Amniotic stem cell (primary cell): ENCODE data around the gene NR2F2.

Experiments
- DNase-seq: peaks from one replicate; lab custom pipeline; 2025; lab: John Stamatoyannopoulos, UW

NR2F2 gene

DNA sequence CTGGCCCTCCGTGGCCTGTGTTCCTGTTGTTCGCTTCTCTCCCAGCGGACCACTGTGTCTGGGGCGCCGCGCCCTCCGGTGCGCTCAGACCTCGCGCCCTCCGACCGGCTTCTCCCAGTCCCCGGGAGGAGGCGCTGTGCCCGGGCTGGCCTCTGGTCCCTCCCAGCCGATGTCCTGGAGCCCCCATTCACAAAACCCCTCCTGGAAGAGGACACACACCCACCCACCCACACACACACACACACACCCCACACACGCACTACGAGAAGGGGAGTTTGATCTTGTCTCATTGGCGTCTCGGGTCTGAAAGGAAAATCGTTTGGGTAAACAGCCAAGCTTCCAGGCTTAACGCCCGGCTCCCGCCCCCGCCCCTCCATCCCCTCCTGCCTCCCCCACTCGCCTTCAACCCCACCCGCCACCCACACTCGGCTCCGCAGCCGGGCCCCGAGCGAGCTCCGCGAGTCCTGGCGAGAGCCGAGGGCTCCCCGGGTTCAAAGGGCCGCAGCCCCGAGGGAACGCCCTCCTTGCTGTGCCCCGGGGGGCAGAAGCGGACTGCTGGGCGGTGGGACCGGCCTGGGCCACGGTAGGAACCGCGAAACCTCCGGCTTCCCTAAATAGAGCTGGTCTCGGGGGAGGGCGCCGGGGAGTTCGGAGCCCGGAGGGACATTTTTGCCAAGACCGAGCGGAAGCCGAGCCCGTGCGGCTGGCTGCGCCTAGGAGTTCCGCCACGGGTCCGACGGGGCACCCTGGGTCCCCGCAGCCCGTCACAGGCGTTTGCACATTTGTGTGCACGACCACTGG, 23.6 kb downstream of the NR2F2 start:
- no peak for DNase-seq

DNA sequence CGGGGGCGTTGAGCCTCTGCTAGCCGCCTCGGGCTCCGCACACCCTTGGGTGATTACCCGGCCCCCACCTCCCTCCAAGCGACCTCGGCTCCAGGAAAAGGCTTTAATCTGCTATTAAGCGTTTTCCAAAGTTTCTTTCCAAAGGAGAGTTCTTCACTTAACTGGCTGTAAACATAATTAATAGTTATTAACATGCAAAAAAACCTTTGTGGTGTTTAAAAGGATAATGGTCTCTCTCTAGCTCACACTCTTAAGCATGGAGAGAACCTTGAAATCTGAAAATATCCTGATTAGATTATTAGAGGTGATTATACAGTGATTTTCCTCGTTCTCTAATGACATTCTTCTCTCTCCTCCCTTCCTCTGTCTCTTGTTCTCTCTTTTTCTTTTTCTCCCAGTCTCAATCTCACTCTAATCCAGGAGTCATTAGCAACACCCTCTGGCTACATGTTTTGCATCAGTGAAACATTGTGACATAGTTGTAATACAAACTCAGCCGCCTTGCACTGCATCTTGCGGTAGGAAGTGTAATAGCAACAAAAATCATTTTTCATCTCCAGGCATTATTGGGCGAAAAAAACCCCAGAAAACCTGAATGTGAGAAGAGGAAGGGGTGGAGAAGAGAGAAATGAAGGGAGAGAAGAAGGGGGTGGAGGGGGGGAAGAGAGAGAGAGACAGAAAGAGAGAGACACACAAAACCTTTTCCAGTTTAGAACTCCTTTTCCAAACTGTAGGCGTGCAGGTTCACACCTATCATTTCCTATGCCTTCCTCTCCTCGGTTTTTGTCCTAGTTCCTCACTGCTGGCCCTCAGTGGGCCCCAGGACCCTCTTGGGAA, 24.4 kb downstream of the NR2F2 start:
- DNase-seq = peak; percentile 57

DNA sequence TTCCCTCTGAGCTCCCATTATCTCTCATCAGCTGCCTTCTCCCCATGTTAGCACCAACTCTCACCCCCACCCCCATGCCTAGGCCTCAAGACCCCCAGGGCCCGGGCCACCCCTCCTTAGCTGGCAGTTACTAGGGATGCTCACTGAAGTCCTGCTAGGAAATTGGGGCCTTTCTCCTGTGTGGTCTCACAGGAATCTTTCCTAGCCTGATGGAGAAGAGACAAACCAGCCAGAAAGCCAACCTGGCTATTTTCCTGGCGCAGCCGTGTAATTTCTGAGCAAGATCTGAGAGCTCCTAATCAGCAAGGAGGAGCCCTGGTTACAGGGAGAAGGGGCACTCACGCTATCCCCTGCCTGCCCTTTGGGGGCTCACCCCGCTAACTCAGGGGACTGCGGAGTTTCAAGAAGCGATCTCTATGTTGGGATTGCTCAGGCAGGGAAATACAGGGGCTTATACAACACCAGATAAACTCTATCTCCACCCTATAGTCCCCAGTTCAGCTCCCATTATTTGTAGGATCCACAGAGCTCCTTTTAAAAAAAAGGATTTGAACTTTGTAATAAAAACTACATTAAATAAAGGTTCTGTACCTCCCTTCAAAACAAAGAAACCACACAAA, 25.2 kb downstream of the NR2F2 start:
- no peak for DNase-seq

DNA sequence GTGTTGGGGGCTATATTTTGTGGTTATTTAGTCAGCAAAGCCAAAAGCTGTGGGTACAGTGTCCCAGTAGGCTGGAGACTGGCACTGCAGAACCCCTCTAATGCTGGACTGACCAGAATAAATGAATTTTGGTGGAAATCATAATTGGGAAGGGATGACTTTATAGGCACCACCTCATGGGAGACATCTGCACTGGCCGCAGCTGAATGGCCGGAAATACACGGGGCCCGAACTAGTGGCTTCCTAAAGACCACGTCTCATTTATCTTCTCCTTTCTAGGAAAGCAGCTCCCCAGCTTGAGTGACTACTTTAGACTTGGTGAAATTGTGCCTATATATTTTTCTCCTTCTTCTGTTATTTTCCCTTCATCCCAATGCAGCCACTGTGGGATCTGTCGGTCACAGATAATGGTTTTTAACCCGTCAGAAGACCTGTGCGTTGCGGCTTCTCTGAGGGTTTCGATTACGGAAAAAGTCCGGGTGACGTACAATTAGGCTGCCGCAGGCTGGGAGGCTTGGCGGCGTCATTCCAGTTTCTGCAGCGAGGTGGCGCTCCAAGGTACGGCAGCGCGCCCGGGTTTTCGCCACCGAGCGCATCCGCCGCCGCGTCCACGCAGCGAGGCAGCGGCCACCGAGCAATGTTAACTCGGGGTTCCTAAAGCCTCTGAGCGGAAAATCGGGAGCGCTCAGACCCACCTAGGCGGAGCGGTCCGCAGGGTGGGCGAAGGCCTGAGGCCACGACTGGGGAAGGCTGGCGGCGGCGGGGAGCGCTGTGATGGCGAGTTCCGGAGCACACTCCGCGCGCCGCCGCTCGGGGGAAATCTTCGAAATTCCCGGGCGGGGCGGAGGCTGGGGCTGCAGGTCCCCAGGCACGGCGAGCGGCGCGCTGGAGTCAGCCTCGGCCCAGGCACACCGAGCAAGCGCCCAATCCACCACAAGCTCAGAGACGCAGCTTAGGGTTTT, 26.3 kb downstream of the NR2F2 start:
- DNase-seq = peak; percentile 81

DNA sequence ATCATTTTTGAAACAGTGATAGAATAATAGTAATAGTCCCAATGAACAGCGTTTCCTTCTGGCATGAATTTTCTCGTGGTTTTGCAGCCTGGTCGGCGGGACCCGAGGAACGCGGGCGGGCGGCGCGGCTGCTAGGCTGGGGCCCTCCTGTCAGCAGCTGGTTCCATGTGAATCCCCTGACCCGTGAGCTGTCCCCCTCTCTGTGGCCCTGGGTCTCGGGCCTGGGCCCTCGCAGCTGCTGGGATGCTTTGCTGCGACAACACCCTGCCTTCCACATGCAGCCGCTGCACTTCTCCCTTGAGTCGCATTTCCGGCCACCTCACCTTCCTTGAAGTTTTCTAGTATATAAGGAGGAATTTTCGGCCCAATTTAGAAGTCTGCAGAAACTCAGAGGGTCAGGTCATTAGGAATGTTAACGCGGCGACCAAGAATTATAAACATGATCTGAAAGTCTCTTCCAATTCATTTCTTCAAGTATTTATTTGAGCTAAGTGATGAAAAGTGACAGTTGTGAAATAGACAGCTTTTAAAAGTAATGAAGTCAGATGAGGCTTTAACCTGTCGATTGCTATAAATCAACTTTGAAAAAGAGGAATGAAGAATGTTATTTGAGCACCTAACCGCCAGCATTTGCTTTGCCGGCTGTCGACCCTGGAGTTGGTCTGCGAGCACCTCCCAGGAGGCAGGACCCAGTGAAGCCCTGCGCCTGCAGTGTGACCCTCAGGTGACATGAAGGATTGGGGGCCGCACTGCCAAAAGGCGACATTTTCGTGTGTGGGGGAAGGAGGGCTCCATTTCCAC, 27.7 kb downstream of the NR2F2 start:
- no peak for DNase-seq

DNA sequence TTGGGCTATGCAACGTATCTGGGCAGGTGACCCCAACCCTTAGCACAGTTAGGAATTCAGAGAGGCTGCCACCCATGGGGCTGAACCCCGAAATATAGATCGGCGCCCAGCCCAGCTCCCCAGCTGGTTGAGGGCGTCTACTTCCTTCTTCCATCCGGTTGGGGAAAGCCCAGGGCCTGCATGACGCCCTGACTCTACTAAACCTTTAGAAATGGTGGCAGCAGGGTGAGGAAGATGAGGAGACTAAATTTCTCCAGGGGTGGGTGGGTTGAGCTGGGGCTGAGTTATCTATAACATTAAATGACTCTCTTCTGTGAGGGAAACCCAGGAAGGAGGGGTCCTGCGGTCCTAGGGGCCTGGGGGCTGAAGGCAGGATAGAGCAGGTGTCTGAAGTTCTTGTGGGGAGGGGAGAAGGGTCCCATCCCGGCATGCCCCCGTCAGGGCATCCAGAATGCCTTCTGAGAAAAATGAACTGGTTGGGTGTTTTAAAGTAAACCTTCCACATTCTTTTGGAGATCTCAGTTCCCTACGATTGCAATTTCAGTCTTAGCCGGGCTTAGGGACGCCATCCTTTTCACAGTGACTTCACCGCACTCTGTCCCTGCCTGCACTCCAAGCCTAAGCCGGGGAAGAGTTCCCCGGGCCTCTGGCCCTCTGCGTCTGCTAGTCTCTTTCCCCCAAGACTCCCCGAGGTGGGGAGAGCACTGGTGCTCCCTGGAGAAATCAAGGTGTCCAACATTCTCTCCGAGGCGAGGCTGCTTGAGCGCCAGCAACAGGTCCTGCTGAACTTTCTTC, 28.5 kb downstream of the NR2F2 start:
- no peak for DNase-seq

DNA sequence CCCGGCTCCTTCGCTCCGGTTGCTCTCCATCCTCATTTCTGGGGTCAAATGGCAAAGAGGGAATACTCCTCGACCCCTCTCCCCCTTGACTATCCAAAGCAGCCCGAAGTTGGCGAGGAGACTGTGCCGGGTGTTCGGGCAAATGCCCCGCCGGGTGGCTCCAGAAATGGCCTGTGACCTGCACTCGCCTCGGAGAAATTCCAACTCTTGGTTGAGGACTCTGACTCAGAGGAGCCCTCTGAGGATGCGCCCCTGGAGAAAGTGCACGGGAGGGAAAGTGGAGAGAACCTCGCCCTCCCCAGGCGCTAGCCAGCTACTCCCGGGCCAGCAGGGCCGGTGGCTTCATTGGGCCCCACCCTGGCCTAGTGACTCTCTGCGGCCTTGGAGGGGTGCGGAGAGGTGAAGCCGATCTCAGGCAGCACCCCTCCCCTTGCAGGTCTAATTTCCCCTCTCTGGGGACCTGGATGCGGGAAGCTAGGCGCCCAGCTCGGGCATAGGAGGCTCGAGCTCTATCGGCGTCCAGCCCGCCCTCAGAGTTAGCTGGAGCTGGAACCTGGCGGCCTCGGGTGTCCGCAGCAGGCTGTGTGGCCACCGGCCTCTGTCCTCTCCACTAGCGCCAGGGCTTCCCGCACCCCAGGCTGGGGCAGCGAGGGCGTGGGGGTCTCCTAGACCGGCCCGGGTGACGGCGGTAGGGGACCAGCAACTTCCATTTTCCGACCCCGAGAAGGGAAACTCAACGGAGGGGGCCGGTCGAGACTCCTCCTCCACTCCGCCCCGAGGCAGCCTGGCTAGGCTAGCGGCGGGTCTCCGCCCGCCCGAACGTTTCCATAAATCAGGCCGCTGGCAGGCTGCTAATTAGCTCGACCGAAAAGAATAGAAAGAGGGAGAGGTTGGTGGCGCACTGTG, 29.4 kb downstream of the NR2F2 start:
- no peak for DNase-seq

DNA sequence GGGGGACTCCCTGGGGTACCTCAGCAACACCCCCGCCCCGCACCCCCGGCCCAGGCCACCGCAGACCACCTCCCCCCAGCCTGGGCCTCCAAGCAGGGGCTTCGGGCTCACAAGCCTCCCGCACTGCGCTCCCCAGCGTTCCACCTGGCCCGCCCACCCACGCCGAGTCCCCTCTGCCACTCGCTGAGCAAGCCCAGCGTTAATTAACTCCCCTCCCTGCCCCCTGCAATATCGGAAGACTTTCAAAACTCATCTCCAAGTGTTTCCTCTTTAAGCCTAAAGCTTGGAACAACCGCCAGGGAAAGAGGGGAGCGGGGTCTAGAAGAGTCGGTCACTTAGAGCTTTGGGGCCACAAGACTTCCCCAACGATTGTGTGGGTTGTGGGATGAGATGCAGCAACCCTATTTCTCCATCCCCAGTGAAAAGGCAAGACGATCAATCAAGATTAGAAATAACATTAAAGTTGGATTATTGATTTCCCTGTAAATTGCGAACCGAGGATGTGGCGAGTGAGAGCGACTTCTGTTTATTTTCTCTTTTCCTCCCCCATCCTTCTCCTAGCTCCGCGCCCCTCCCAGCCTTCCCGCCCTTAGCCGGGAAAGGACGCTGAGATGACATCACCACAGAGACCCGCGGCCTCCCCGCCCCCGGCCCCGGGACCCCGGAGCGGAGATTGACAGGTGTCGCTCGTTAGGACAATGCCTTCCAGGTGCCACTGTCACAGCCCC, 30.2 kb downstream of the NR2F2 start:
- DNase-seq = no peak

DNA sequence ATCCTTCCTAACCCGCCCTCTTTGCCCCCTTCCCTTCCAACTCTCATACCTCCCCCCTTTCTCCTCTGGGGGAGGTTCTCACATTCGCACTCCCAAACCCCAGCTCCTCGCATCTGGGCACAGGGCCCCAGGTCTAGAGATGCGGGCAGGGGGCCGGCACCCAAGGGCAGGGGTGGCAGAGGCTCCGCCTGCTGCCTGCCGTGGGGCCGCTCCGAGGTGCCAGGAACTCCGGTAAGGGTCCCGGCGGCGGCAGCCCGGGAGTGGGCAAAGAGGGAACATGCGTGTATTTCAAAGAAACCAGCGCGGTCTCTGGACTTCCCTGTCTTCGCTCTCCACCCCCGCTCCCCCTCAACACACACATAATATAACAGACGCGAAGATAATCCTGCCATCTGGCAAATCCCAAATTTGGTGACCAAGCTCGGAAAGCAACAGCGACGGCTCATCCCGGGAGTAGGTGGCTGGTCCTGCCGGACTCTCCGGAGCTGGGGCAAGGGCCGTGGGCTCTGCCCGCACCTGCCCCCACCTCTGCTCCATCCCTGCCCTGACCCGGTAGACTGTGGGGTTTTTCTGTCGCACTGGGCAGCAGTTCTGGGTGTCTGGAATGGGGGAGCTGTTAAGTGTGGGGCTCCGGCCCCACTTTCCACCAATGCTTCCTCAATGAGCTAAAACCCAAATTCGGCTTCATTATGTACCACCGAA, 31.0 kb downstream of the NR2F2 start:
- DNase-seq = no peak

DNA sequence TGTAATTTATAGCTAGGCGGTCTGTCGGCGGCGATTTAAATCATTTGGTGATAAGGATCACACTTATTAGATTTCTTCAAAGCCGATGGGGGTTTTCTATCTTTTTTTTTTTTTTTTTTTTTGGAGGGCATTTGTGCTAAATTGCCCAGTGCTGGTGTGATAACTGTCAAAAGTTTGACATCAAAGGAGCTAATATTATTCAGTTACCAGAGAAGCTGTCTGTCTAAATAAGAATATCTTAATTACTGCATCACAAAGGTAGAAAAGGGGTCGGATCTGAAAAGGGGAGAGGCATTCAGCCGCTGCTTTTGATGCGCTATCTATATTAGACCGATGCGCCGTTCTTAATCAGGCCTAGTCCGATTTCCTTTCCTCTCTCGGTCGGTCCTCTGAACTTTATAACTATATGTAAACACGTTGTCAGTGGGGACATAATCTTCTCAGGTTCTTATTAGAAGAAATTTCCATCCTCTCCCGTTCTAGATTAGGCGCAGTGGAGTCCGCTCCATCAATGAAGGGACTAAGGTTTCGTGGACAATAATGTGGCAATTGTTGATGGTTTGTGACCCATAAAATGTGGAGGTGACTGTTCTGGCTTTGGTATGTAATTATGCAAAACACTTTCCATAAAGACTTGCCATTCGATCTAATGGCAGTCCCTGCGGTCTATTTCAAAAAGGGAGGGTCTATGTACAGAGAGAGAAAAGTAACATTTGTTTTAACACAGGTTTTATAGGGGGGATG, 31.7 kb downstream of the NR2F2 start:
- DNase-seq = no peak

DNA sequence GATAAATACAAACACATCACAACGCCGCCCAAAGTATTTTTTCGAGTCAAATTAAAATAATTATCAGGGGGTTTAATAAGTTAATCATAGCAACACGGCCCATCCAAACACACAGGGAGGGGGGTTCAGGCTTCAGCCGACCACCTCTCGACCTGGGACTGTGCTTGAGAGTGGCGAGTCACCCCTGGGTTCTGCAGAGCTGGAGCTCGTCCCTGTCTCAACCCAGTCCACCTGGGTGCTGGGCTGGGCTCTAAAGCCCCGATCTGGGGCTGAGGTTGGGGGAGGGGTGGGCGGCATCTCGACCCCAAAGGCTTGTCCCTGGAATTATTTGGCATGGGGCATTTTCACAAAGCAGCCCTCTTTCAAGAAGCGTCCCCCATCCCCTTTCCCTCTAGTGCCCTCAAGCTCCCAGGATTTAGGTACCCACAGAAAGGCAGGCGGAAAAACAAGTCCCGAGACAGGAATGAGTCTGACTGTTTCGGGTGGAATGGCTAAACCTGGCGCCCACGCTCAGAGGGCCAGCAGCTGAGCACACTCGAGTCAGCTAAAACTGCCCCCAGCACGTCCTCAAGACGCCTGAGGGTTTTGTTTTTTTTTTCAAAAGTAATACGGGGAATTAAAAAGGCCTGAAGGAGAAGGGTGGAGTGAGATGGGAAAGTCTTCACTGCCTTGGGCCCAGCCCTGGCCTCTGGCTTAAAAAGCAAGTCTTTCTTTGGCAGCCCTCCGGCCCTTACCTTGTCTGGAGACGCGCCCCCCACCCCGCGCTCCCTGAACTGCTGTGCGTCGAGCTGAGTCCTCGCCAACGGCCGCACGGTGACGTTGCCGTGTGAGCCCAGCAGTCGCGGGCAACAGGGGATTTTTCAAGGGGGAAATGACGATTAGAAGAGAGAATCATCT, 32.5 kb downstream of the NR2F2 start:
- no peak for DNase-seq

DNA sequence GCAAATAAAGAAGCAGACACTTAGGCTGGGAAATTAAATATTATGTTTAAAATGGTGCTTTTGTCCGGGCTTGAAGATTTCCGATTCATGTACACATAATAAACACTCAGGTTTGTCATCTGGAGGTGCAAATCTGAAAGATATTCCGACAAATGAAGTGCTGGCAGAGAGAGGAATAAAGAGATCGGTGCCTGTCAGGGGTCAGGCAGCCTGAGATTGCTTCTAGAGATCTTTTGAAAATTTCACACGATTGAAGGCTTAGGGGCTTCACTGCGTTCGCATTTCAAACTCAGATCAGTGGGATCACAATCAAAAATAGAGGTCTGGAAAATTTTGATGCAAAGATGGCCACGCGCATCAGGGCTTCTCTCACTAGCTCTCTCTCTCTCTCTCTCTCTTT, 33.2 kb downstream of the NR2F2 start:
- no peak for DNase-seq

DNA sequence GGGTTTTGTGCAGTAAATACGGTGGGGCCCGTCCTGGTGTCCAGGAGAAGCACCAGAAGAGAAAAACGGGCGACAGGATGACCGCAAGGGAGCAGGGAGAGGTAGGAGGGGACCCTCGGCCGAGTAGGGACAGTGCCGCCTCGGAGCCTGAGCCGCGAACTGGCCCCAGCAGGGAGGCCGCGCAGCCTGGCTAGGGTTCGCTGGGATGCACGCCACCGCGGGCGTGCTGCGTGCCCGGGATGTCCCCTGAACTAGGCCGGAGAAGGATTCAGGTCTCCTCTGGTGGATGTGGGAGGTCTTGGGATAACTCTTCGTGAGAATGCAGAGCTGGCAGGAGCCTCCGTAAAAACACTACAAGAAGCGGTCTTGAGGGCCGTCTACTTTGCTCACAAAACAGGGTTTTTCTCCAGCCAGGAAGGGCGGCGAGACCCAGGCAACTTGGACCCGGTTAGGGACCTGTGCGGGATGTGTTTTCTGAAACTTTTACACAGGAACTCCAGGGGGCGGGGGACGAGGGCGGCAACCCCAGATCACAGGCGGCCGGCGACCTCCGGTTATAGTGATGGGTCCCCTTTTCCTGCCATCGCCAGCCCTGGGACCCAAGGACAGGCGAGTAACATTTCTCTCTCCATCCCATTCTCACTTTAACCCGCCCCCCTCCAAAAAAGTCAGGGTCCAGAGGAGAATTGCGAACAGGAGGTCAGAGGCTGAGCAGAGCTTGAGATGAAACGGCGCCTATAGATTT, 35.5 kb downstream of the NR2F2 start:
- DNase-seq = no peak

DNA sequence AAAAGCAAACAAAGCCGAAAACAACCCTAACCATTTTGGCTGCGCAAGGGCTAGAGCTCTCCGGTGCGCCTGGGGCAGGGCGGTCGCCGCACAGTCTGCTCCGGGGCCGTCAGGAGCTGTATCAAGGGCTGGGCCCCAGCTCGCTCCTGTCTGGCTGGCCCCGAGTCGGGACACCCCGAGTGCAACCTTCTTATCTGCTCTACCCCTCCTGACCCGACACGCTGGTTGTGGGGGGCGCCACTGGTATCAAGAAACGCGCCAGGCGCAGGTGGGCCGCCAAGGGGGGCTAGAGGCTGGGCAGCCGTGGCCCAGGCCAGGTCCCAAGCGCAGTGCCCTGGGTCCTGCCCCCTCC, 36.0 kb downstream of the NR2F2 start:
- no peak for DNase-seq
